ELF-1 (cell line): ENCODE results near the gene FBXL15.

Experiments used
- DNase-seq: peaks from one replicate; pipeline ENCODE4 v3.0.0-alpha.2; 2016; ENCODE audit warnings: low read depth, low spot score

The FBXL15 gene

DNA sequence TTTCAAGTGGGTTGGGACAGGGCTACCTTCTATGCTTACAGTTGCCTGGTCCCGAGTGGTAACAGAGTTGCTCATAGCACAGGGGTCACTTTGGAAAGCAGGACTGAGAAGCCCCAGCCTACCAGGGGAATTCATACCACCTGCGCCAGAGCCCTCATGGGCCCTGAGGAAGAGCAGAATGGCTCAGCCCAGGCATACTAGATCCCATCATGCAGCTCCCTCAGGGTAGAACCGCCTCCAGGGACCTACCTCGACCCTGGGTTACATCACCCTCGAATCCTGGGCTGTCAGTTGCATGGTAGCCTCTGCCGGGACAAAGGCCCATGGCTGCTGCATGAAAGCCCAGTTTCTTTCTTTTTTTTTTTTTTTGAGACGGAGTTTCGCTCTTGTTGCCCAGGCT lies 8.8 kb downstream of the FBXL15 start:
- peak; percentile 58 for DNase-seq

- no peak for DNase-seq
Observed at GRCh38 chr10:102431452-102432124, 11.0 kb downstream of the FBXL15 start.

- DNase-seq, result peak; percentile 98
Observed at GRCh38 chr10:102432162-102432950, 11.7 kb downstream of the FBXL15 start, which contains the start of gene CUEDC2. Gene CUEDC2, minus strand, starts transcription at chr10:102432574. Its CDS starts 7,386 bp downstream, at chr10:102425188.

GRCh38 chr10:102433619-102434046 lies 13.0 kb downstream of the FBXL15 start:
- no peak for DNase-seq

GRCh38 chr10:102434394-102435132 lies 13.9 kb downstream of the FBXL15 start:
- DNase-seq, result no peak

- DNase-seq, result no peak
Observed at GRCh38 chr10:102435133-102435497, 14.5 kb downstream of the FBXL15 start.

GRCh38 chr10:102435529-102436233 lies 15.0 kb downstream of the FBXL15 start:
- DNase-seq, result peak; percentile 76

DNA sequence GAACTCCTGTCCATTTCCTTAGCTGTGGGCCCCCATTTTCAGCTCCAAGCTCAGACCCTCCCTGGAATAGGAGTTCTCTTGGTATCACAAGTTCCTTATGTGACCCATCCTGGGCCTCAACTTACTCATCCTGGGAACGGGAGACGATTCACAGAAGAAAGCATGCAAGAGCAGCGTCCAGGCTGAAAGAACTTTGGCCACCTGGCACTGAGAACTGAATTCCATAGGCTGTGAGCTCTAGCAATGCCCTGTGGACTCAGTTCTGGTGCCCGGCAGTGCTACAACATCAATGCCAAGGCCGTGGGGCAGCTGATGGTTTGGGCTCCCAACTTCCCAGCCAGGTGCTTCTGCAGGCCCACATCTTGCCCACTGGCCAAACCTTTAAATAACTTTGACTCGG lies 15.7 kb downstream of the FBXL15 start:
- DNase-seq, result no peak

DNA sequence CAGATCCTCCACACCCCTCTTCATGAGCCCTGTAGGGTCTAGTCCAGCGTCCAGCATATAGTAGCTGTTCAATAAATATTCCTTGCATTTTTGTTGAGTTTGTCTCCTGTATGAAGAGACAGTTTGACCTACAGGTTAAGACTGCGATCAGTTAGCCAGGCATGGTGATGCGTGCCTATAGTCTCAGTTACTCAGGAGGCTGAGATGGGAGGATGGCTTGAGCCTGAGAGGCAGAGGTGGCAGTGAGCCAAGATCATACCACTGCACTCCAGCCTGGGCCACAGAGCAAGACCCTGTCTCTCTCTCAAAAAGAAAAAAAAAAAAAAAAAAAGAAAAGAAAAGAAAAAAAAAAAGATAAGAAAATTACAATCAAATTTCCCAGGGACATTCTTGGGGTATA lies 16.9 kb downstream of the FBXL15 start:
- DNase-seq, result no peak

DNA sequence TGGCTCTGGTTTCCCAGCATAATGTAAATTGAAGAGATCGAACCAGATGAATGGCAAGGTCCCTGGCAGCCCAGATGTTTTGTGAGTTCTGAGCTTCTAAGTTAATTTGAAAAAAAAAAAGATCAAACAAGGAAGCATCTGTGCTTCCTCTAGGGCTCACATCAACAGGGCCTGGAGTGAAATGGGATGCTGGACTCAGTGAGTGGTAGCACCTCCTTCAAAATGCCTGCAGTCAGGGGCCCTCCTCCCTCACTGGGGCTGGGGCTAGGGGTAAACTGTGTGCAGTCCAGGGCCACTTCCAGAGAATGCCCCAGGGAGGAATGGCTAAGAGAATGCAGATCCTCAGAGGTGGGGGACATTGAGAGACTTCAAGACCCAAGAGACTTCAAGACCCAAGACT lies 17.7 kb downstream of the FBXL15 start:
- no peak for DNase-seq

DNA sequence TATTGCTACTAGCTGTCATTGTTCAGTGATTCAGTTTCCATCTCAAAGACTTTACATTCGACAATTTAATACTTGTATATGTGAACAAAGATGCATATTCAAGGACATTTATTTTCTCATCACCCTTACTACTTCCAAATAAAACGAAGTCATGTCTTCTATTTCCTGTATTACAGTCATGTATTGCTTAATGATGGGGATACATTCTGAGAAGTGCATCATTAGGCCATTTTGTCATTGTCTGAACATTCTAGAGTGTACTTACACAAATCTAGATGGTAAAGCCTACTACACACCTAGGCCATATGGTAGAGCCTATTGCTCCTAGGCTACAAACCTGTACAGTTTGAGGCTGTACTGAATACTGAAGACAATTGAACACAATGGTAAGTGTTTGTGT lies 24.2 kb downstream of the FBXL15 start:
- no peak for DNase-seq

DNA sequence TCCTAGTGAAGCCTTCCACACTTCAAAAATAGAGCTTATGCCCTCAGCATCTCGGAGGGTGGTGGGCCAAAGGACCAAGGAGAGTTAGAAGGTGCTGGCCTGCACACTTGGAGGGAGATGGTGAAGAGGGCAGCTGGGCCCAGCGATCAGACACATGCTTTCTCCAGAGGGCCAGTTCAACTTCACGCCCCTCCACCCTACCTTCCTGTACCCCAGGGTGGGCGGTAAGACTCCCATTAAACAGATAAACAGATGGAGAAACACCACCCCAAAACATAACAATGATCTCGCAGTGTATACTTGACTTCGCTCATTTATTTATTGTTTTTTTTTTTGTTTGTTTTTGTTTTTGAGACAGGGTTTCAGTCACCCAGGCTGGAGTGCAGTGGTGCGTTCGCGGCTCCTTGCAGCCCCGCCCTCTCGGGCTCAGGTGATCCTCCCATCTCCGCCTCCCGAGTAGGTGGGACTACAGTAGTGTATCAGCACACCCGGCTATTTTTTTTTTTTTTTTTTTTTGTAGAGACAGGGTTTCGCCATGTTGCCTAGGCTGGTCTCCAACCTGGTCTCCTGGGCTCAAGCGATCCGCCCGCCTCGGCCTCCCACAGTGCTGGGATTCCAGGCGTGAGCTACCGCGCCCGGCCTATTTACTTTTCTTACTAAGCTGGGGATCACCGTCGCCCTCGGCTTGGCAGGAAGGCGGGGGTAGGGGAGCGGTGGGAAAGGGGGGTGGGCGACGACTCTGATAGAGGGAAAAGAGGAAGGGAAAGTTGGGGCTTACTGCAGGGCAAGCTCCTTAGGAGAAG lies 28.9 kb downstream of the FBXL15 start:
- DNase-seq, result peak; percentile 82

DNA sequence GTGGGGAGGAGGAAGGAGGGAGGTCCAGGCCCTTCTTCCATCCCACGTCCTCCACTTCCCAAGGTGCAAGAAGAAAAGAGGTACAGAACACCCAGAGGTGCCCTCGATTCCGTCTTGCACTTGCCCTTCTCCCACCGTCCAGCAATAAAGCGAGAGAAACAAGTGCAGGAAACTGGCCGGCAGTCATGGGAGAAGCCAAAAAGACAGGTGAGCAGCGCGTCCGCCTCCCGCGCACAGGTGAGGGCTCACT lies 29.4 kb downstream of the FBXL15 start:
- DNase-seq, result no peak

DNA sequence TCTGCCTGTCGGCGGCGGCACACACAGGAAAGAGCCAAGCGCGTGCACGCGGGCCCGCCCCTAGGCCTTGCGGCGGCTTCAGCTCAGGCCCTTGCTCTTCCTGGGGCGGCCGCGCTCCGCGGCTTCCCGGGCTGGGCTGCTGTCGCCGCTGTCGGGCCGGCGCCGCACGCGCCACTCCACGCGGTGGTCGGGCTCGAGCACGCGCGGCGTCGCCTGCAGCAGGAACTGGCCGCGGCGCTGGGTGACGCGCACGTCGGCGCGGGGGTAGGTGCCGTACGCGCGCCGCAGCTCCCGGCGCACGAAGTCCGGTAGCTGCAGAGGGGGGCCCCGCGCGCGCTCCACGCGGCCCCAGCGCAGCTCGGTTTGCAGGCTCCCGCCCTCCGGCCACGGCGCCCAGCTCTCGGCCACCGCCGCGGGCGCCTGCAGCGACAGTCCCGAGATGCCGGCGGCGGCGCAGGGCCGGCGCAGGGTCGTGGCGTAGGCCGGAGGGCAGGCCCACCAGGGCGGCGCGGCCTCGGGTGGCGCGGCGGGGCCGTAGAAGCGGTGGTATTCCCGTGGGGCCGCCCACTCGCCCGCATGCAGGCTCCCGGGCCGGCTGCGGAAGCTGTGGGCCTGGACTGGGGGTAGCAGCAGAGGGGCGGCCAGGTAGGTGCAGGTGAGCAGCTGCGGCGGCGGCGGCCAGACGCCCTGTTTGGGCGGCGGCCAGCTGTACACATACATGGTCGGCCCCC lies 29.9 kb downstream of the FBXL15 start:
- DNase-seq, result peak; percentile 76

DNA sequence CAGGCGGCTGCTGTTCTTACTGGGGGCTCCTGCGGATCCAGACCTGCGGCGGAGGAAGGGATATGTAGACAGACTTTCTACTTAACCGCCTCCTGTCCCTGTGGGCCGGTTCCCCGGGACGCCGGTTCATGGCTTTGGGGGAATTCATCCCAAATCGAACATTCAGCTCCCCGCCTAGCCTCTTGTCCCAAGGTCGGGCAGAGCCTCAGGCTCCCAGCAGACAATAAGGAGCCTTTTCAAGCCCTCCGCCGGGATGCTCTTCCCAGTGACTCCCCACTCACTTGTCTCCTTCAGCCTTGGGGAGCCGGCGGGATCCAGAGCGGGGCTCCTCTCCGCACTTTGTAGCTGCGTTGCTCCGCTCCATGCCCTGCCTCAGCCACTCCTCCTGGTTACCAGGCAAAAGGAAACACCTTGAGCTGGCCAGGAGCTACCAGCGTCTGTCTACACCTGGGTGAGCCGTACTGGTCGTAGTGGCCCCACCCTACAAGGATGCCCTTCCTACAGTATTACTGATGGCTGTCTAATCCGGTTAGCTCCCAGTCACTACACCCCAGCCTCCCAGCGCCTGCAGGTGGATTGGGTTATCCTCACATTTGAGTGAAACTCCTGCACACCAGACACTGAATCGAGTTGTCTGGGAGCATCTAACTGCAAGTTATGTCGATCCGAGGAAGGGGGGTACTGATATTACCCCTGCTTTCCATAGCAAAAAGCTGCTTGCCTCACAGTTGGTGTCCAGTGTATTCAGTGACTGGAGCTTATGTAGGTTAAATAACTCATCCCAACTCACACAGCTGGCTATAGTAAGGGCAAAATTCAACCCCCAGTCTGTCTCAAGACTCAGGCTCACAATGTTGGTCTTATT lies 30.7 kb downstream of the FBXL15 start, which contains the start of gene C10orf95:
TSS of gene C10orf95 (minus strand) at position 439 of the 865 bp plus-strand sequence. CDS start 450 bp downstream, outside the sequence.
- DNase-seq, result no peak

DNA sequence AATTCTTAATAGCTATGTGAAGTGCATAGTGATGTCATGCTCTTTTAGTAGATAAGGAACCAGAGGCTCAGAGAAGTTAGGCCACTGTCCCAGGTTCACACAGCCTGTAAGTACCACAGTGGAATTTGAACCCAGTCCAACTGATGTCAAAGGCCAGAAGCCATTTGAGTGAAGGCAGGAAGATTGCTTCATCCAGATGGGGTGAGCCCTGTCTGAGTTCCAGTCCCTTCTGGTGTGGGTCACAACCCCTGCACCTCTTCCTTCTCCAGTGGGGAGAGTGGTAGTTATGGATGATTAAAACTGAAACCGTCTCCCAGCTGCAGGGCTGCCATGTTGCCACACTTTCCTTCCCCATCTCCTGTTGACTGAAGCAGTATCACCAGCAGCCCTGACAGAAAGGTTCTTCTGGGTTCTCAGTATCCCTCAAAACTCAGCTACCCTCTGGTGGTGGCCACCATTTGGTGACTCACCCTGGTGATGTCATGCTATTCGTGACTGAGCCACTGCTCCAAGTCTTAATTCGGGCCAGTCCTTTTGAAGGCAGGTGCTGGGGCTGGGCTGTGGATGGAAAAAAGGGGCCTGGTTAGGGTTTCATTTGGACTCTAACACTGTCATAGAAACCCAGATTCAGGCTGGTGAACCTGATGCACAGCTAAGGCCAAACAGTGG lies 32.2 kb downstream of the FBXL15 start:
- DNase-seq, result no peak

DNA sequence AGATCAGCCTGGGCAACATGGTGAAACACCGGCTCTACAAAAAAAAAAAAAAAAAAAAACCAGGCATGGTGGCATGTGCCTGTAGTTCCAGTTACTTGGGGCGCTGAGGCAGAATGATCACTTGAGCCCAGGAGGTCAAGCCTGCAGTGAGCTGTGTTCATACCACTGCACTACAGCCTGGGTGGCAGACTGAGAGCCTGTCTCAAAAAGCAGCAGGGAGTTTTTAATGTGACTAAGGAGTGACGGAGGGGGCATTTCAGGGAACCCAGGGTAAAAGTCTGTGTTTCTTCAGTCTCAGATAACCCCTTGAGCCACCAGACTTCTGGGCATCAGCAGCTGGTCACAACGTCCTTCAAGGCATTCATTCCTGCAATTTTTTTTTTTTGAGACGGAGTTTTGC lies 32.9 kb downstream of the FBXL15 start:
- no peak for DNase-seq

DNA sequence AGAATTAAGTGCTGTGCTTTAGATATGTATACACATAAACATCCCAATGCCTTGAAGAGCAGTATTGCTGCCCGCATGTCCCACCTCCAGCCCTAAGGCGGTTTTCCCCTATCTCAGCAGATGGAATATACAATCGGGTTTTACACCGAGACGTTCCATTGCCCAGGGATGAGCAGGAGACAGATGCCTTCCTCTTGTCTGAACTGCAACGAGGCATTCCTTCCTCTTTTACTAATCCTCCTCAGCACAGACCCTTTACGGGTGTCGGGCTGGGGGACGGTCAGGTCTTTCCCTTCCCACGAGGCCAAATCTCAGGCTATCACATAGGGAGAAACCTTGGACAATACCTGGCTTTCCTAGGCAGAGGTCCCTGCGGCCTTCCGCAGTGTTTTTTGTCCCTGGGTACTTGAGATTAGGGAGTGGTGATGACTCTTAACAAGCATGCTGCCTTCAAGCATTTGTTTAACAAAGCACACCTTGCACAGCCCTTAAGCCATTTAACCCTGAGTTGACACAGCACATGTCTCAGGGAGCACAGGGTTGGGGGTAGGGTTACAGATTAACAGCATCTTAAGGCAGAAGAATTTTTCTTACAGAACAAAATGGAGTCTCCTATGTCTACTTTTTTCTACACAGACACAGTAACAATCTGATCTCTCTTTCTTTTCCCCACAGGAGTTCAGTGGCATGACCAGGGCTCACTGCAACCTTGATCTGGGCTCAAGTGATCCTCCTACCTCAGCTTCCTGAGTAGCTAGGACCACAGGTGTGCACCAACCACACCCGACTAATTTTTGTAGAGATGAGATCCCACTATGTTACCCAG lies 34.2 kb downstream of the FBXL15 start:
- peak; percentile 70 for DNase-seq
